AG04450 (cell line): ENCODE data around the gene NDST4. TPM values are rescaled to one million over a fixed set of nuclear protein-coding genes. Genes with fewer than 3 reads are reported as not detected.
"Not testable (repeated sequence)": the region's sequence is repeated elsewhere in the genome, so short reads cannot be mapped to it uniquely, and the experiment has no call there.

Experiments
- CTCF ChIA-PET: fragments of 300-600, 350-600 bp; formaldehyde crosslinking; extraction: SDS; loops from one replicate; lab custom pipeline; 2022; ENCODE audit warnings: antibody characterized with exemption, inconsistent platforms; lab: Charles Lee
- POLR2A ChIA-PET: fragments of 350-600 bp; formaldehyde crosslinking; extraction: SDS; loops from one replicate; lab custom pipeline; 2021; ENCODE audit warnings: antibody characterized with exemption, inconsistent platforms; lab: Yijun Ruan, JAX
- DNase-seq: peaks from one replicate; pipeline ENCODE4 v3.0.0-alpha.2; 2011; ENCODE audit warnings: low read depth, low spot score
- H3K27ac ChIP-seq: one replicate; pipeline ENCODE4 v1.5.1; 2012; ENCODE audit warnings: low read depth, low read length, control low read depth
- H3K27me3 ChIP-seq: one replicate; pipeline ENCODE4 v1.6.0; 2012; ENCODE audit warnings: low read length; ENCODE audit not compliant: control insufficient read depth, insufficient read depth
- H3K4me3 ChIP-seq: 2 replicates; pipeline ENCODE4 v1.5.1; 2011; ENCODE audit warnings: mild to moderate bottlenecking, low read depth, low read length, control low read depth
- H3K9me3 ChIP-seq: 2 replicates; pipeline ENCODE4 v1.5.1; 2012; ENCODE audit warnings: low read length; ENCODE audit not compliant: control insufficient read depth, insufficient read depth
- polyA plus RNA-seq: library from polyadenylated mRNA; depleted of rRNA; stranded (reverse); fragments of >200 nt; gene quantifications from 2 replicates; pipeline ENCODE4 v1.2.3, GENCODE V29; 2011
- TF ChIP-seq, protein P1 (sequence below): IDR thresholded peaks from 2 replicates; pipeline ENCODE4 v1.5.1; 2011; ENCODE audit warnings: low read depth, low read length, control low read depth, inconsistent platforms

The NDST4 gene
- polyA plus RNA-seq, 1 experiment: not detected

DNA sequence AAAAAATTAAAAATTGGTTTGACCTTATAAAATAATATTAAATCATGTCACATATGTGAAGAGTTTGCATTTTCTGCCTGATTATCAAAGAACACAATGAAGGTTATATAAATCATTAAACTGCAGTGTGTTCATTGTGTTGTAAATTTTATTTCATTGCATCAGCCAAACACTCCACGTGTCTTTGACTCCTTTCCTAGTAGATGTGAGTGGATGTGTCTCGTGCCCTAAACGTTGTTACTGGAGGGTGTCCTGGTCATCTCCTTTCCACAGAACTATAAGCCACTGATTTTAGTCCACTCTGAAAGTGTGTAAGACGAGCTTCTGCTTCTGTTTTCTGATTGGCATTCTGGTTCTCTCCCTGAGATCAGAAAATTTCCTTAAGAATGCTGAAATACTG is 127.3 kb downstream of the NDST4 start:
- POLR2A ChIA-PET: no interaction called here
- TF ChIP-seq, protein P1, sequence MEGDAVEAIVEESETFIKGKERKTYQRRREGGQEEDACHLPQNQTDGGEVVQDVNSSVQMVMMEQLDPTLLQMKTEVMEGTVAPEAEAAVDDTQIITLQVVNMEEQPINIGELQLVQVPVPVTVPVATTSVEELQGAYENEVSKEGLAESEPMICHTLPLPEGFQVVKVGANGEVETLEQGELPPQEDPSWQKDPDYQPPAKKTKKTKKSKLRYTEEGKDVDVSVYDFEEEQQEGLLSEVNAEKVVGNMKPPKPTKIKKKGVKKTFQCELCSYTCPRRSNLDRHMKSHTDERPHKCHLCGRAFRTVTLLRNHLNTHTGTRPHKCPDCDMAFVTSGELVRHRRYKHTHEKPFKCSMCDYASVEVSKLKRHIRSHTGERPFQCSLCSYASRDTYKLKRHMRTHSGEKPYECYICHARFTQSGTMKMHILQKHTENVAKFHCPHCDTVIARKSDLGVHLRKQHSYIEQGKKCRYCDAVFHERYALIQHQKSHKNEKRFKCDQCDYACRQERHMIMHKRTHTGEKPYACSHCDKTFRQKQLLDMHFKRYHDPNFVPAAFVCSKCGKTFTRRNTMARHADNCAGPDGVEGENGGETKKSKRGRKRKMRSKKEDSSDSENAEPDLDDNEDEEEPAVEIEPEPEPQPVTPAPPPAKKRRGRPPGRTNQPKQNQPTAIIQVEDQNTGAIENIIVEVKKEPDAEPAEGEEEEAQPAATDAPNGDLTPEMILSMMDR: no peak
- no peak overlapping the region for H3K4me3 ChIP-seq
- no peaks in the 10 kb centered on the region for H3K27me3 ChIP-seq
- DNase-seq: no peak
- H3K27ac ChIP-seq: no peak overlapping the region
- CTCF ChIA-PET: no interaction called here
- H3K9me3 ChIP-seq: no peaks in the 10 kb centered on the region

- TF ChIP-seq, protein P1: no peak
- Histone ChIP-seq H3K9me3 (no peaks in the 10 kb centered on the region), H3K4me3 (no peak overlapping the region), H3K27ac (no peak overlapping the region), H3K27me3 (no peaks in the 10 kb centered on the region)
- ChIA-PET CTCF (no interaction called here), POLR2A (no interaction called here)
- no peak for DNase-seq
Observed at GRCh38 chr4:114980932-114981708, 132.3 kb downstream of the NDST4 start.

DNA sequence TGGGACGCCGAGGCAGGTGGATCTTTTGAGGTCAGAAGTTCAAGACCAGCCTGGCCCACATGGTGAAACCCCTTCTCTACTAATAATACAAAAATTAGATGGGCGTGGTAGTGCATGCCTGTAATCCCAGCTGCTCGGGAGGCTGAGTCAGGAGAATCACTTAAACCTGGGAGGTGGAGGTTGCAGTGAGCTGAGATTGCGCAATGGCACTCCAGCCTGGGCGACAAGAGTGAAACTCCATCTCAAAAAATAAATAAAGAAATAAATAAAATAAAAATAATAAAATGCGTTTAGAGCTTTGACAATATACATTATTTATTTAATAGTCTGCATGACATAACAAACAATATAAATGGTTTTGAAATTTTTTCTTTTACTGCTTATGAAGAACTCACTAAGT is 133.0 kb downstream of the NDST4 start:
- POLR2A ChIA-PET, H3K9me3 ChIP-seq, H3K27me3 ChIP-seq, H3K4me3 ChIP-seq, H3K27ac ChIP-seq, CTCF ChIA-PET, DNase-seq: not testable (repeated sequence)

- no peak overlapping the region for H3K4me3 ChIP-seq
- CTCF ChIA-PET: no interaction called here
- H3K27ac ChIP-seq: no peak overlapping the region
- H3K27me3 ChIP-seq: no peaks in the 10 kb centered on the region
- DNase-seq: no peak
- no peaks in the 10 kb centered on the region for H3K9me3 ChIP-seq
- TF ChIP-seq, protein P1: no peak
- POLR2A ChIA-PET: no interaction called here
Observed at GRCh38 chr4:114976901-114977300, 136.5 kb downstream of the NDST4 start.

DNA sequence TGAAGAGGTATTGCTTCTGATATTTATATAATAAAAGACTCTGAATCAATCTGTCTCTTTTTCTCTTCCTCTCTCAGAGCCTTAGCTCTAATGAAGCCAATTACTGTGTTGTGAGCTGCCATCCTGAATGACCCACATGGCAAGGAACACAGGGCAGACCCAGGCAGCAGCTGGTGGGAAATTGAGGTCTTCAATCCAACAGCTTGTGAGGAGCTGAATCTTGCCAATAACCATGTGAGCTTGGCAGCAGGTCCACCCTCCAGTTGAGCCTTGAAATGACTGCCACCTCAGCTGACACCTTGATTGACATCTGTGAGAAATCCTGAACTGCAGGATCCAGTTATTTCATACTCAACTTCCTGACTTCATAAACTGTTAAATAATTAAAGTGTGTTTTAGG is 149.4 kb downstream of the NDST4 start:
- ChIA-PET POLR2A (no interaction called here), CTCF (no interaction called here)
- TF ChIP-seq, protein P1: no peak
- Histone ChIP-seq H3K9me3 (no peaks in the 10 kb centered on the region), H3K27me3 (no peaks in the 10 kb centered on the region), H3K4me3 (no peak overlapping the region), H3K27ac (no peak overlapping the region)
- DNase-seq: no peak
